HepG2 (cell line): ENCODE data around the gene RAB9A. TPM values are rescaled to one million over a fixed set of nuclear protein-coding genes. Genes with fewer than 3 reads are reported as not detected.

Experiments used
- ATAC-seq: fragments of 200-7000 bp; cut with Tn5 transposase; 3 replicates; pipeline ENCODE4 v1.9.1; 2020; ENCODE audit warnings: mild to moderate bottlenecking, moderate library complexity
- BruUV-seq: library from RNA; stranded (reverse); fragments of 400-500 nt; replicated peaks from 2 replicates; lab custom pipeline; 2021; lab: Mats Ljungman, UMichigan
- CTCF ChIA-PET: fragments of 300-600 bp; formaldehyde crosslinking; extraction: SDS; loops from one replicate; lab custom pipeline; 2021; ENCODE audit warnings: low total read pairs, inconsistent platforms, low intra/inter-chr PET ratio; lab: Yijun Ruan, JAX
- POLR2A ChIA-PET: fragments of 350-600 bp; sonication (Branson Sonifier 250); formaldehyde crosslinking; loops from one replicate; lab custom pipeline; 2020; ENCODE audit warnings: antibody characterized with exemption, inconsistent platforms; lab: Yijun Ruan, JAX
- DNase-seq: peaks from one replicate; pipeline ENCODE4 v3.0.0-alpha.2; 2015; ENCODE audit warnings: low spot score
- FAIRE-seq: peaks from 3 replicates; lab custom pipeline; 2011; peaks lifted over from hg19 to GRCh38; lab: Jason Lieb, UNC
- H2AFZ ChIP-seq: one replicate; pipeline ENCODE4 v1.6.1; 2011; ENCODE audit warnings: low read length, inconsistent platforms
- H3K27ac ChIP-seq: fragments of 300-600 bp; 3 replicates; pipeline ENCODE4 v1.8.0; 2011; ENCODE audit warnings: mixed run types, mild to moderate bottlenecking, mixed read lengths, low read length, inconsistent platforms; ENCODE audit not compliant: insufficient read depth; ENCODE audit errors: extremely low read length
- H3K27me3 ChIP-seq, 2 experiments: fragments of 200-600 bp in 1 of 2; 2 replicates in 1 of 2; 3 replicates in 1 of 2; pipeline versions ENCODE4 v1.6.0 to v1.8.0; 2011; ENCODE audit warnings: low read length in 2 of 2, mild to moderate bottlenecking in 2 of 2, moderate library complexity in 2 of 2, inconsistent platforms in 1 of 2; ENCODE audit not compliant: insufficient read depth in 2 of 2, control insufficient read depth in 1 of 2
- H3K36me3 ChIP-seq, 2 experiments: fragments of 200-600 bp in 1 of 2; replicated peaks in 1 of 2; 2 replicates in 1 of 2; 3 replicates in 1 of 2; pipeline versions ENCODE4 v1.5.1 to v1.8.0; 2011; ENCODE audit warnings: low read length in 2 of 2, inconsistent platforms in 1 of 2; ENCODE audit not compliant: insufficient read depth in 2 of 2, control insufficient read depth in 1 of 2
- H3K4me1 ChIP-seq: 2 replicates; pipeline ENCODE4 v1.5.1; 2012; ENCODE audit warnings: low read length, inconsistent platforms; ENCODE audit not compliant: insufficient read depth
- H3K4me2 ChIP-seq: 2 replicates; pipeline ENCODE4 v1.6.0; 2011; ENCODE audit warnings: low read depth, low read length, inconsistent platforms
- H3K4me3 ChIP-seq, 3 experiments: fragments of 200-600 bp in 1 of 3; sonication (generic), shearing (Covaris generic) in 1 of 3; replicated peaks in 1 of 3; 2 replicates each; pipeline ENCODE4 v1.5.1; 2011 to 2016; ENCODE audit warnings: low read length in 3 of 3, inconsistent platforms in 2 of 3, low read depth in 2 of 3, mild to moderate bottlenecking in 2 of 3, control low read depth in 1 of 3, mixed read lengths in 1 of 3; ENCODE audit not compliant: insufficient read depth in 1 of 3
- H3K79me2 ChIP-seq: one replicate; pipeline ENCODE4 v1.6.1; 2011; ENCODE audit warnings: low read length, inconsistent platforms; ENCODE audit not compliant: insufficient read depth
- H3K9ac ChIP-seq: 2 replicates; pipeline ENCODE4 v1.6.0; 2011; ENCODE audit warnings: mild to moderate bottlenecking, low read depth, low read length, inconsistent platforms; ENCODE audit not compliant: insufficient read depth
- H3K9me3 ChIP-seq: 2 replicates; pipeline ENCODE4 v1.5.1; 2012; ENCODE audit warnings: mild to moderate bottlenecking, low read length
- H4K20me1 ChIP-seq: 2 replicates; pipeline ENCODE4 v1.6.0; 2011; ENCODE audit warnings: inconsistent platforms, mild to moderate bottlenecking, low read length, moderate library complexity; ENCODE audit not compliant: insufficient read depth
- CBX2 ChIP-seq, 2 experiments: fragments of 200-600 bp in 1 of 2; sonication (generic); formaldehyde crosslinking in 1 of 2; IDR thresholded peaks; 2 replicates each; pipeline versions ENCODE4 v1.7.0 to v1.8.1; 2018 to 2022; ENCODE audit warnings: low read depth in 2 of 2, low read length in 1 of 2, mild to moderate bottlenecking in 1 of 2, missing genetic modification reagents in 1 of 2
- MTA1 ChIP-seq: sonication (generic); formaldehyde crosslinking; IDR thresholded peaks from 2 replicates; pipeline ENCODE4 v1.4.0; 2020; ENCODE audit warnings: missing genetic modification reagents, mild to moderate bottlenecking, borderline replicate concordance
- SIX4 ChIP-seq: sonication (generic); formaldehyde crosslinking; IDR thresholded peaks from 2 replicates; pipeline ENCODE4 v1.4.0; 2020; ENCODE audit warnings: missing genetic modification reagents
- SP1 ChIP-seq, 2 experiments: fragments of 450-650 bp in 1 of 2; sonication (generic) in 1 of 2; formaldehyde crosslinking in 1 of 2; IDR thresholded peaks; 2 replicates each; pipeline versions ENCODE4 v1.4.0 to v1.6.1; 2016 to 2020; ENCODE audit warnings: missing genetic modification reagents in 1 of 2
- SRY ChIP-seq: sonication (generic); formaldehyde crosslinking; IDR thresholded peaks from 2 replicates; pipeline ENCODE4 v1.8.0; 2022; ENCODE audit warnings: mild to moderate bottlenecking, missing genetic modification reagents
- ZBTB26 ChIP-seq: IDR thresholded peaks from 2 replicates; pipeline ENCODE4 v1.6.1; 2016; ENCODE audit warnings: missing compliant biosample characterization, missing genetic modification reagents, borderline replicate concordance
- ZKSCAN8 ChIP-seq: IDR thresholded peaks from 2 replicates; pipeline ENCODE4 v1.6.1; 2016; ENCODE audit warnings: borderline replicate concordance, missing genetic modification reagents, missing compliant biosample characterization
- ZNF281 ChIP-seq: sonication (generic); formaldehyde crosslinking; IDR thresholded peaks from 2 replicates; pipeline ENCODE4 v1.4.0; 2020; ENCODE audit warnings: missing genetic modification reagents, borderline replicate concordance
- ZNF3 ChIP-seq: IDR thresholded peaks from 2 replicates; pipeline ENCODE4 v1.7.0; 2017; ENCODE audit warnings: inconsistent platforms
- ZNF550 ChIP-seq: sonication (generic); formaldehyde crosslinking; IDR thresholded peaks from 2 replicates; pipeline ENCODE4 v1.4.0; 2020; ENCODE audit warnings: mild to moderate bottlenecking, missing genetic modification reagents, borderline replicate concordance
- ZNF597 ChIP-seq: sonication (generic); formaldehyde crosslinking; IDR thresholded peaks from 2 replicates; pipeline ENCODE4 v1.5.0; 2020; ENCODE audit warnings: missing genetic modification reagents
- ZNF678 ChIP-seq: sonication (generic); formaldehyde crosslinking; IDR thresholded peaks from 2 replicates; pipeline ENCODE4 v1.4.0; 2020; ENCODE audit warnings: mild to moderate bottlenecking, missing genetic modification reagents
- ZNF780A ChIP-seq: sonication (generic); formaldehyde crosslinking; IDR thresholded peaks from 2 replicates; pipeline ENCODE4 v1.8.0; 2022; ENCODE audit warnings: mild to moderate bottlenecking, missing genetic modification reagents, moderate library complexity
- ZSCAN30 ChIP-seq: sonication (generic); formaldehyde crosslinking; IDR thresholded peaks from 2 replicates; pipeline ENCODE4 v1.5.0; 2020; ENCODE audit warnings: mild to moderate bottlenecking, missing genetic modification reagents
- WGBS: methylation state at CpG from one replicate; pipeline ENCODE4 v1.1.6; 2017; ENCODE audit warnings: low lambda C conversion rate; 5-methylcytosine and 5-hydroxymethylcytosine counted together
- in situ Hi-C: cut with HindIII; loops from 2 replicates; pipeline ENCODE4 v1.10.0; 2017; ENCODE audit warnings: low pct_unique_long_range_greater_than_20kb; ENCODE audit not compliant: extremely low pct_ligation_motif_present
- intact Hi-C: fragments of 100-400 bp; cut with micrococcal nuclease; formaldehyde crosslinking; loops from one replicate; pipeline ENCODE4 v1.10.0; 2022; ENCODE audit not compliant: unreplicated experiment
- polyA plus RNA-seq, 8 experiments: library from polyadenylated mRNA; depleted of rRNA in 3 of 8; stranded (reverse) in 7 of 8; unstranded in 1 of 8; fragments of >200 nt; fragmentation: Illumina TruSeq in 4 of 8; extraction: Trizol in 4 of 8; gene quantifications; 2 replicates each; pipeline versions ENCODE4 v1.2.1 to v1.2.3, GENCODE V29; 2011 to 2016; ENCODE audit warnings: low read depth in 4 of 8, missing spikeins in 1 of 8, mixed read lengths in 1 of 8; ENCODE audit not compliant: insufficient read depth in 1 of 8
- total RNA-seq, 5 experiments: library from RNA; depleted of rRNA; stranded (reverse); fragments of >200 nt; fragmentation: Illumina TruSeq; extraction: Trizol; gene quantifications; 2 replicates each; pipeline ENCODE4 v1.2.3, GENCODE V29; 2016; ENCODE audit warnings: low read depth in 1 of 5

The RAB9A gene
- total and polyA plus RNA-seq, 2 of the 13 experiments (the other 11 are each of a cell fraction or from before 2014, with no cell fraction given), result 10.5 to 23.1 TPM

GRCh38 chrX:13694983-13695382, 6.1 kb downstream of the RAB9A start:
- CTCF ChIA-PET, result no interaction called here
- Histone ChIP-seq H3K4me2 (no peak overlapping the region), H3K4me1 (peaks cover 43% of the 10 kb centered on the region)

GRCh38 chrX:13695601-13696115, 6.7 kb downstream of the RAB9A start:
- intact Hi-C loops (no loop called here), in situ Hi-C loops (no loop called here)
- Histone ChIP-seq H3K79me2 (peaks cover 68% of the 10 kb centered on the region), H3K4me1 (peaks cover 39% of the 10 kb centered on the region), H3K9ac (no peak overlapping the region), H4K20me1 (0 out of 2 replicates have a peak, but pooled peaks cover 3% of the 10 kb centered on the region), H3K4me3 (no peak overlapping the region), H2AFZ (no peak overlapping the region), H3K9me3 (no peaks in the 10 kb centered on the region), H3K36me3 (no peaks in the 10 kb centered on the region), H3K27ac (no peak overlapping the region), H3K4me2 (no peak overlapping the region), H3K27me3 (no peaks in the 10 kb centered on the region)
- no peak for ATAC-seq
- FAIRE-seq, result no peak
- 95% methylated on average over 4 of the region's 4 CpGs for WGBS
- CTCF ChIA-PET, result no interaction called here
- POLR2A ChIA-PET, result no interaction called here
- DNase-seq, result no peak
- no TSS peak for BruUV-seq
- no peak for TF ChIP-seq ZNF780A (CRISPR knock-in tag)
- TF ChIP-seq ZNF550 (CRISPR knock-in tag), result no peak
- TF ChIP-seq MTA1 (CRISPR knock-in tag), result no peak
- no peak for TF ChIP-seq SP1 (IDR thresholded peaks at IDR 0.05)
- no peak for TF ChIP-seq SP1 (CRISPR knock-in tag; IDR thresholded peaks at IDR 0.05)
- no peak for TF ChIP-seq SRY (CRISPR knock-in tag)
- TF ChIP-seq ZNF281 (CRISPR knock-in tag), result no peak
- TF ChIP-seq ZNF597, result no peak
- no peak for TF ChIP-seq SIX4 (CRISPR knock-in tag)

More at GRCh38 chrX:13694983-13695382, 6.1 kb downstream of the RAB9A start:
- TF ChIP-seq ZNF678 (no peak), CBX2 (IDR thresholded peaks at IDR 0.05; ENCODE audit: low read depth, low read length) (no peak), CBX2 (CRISPR knock-in tag; IDR thresholded peaks at IDR 0.05; ENCODE audit: low read depth) (no peak), ZSCAN30 (CRISPR knock-in tag) (no peak), ZNF3 (CRISPR knock-in tag) (no peak), ZBTB26 (CRISPR knock-in tag) (no peak), ZNF780A (CRISPR knock-in tag) (no peak), ZKSCAN8 (CRISPR knock-in tag) (no peak)
- H3K79me2 ChIP-seq, result peaks cover 72% of the 10 kb centered on the region
- no peak overlapping the region for H3K27ac ChIP-seq
- no peak for ATAC-seq
- DNase-seq, result no peak
- H3K9me3 ChIP-seq, result no peaks in the 10 kb centered on the region
- POLR2A ChIA-PET, result no interaction called here
- no peak overlapping the region for H3K4me3 ChIP-seq
- WGBS, result 97% methylated on average over 6 of the region's 8 CpGs
- H3K27me3 ChIP-seq, result no peaks in the 10 kb centered on the region
- H2AFZ ChIP-seq, result no peak overlapping the region
- intact Hi-C loops, result no loop called here
- H3K36me3 ChIP-seq, result no peaks in the 10 kb centered on the region
- in situ Hi-C loops, result no loop called here
- no TSS peak for BruUV-seq
- H4K20me1 ChIP-seq, result 0 out of 2 replicates have a peak, but pooled peaks cover 3% of the 10 kb centered on the region
- FAIRE-seq, result no peak
- H3K9ac ChIP-seq, result no peak overlapping the region
